ENCODE data around the gene GSK3A. TPM values are rescaled to one million over a fixed set of nuclear protein-coding genes. Genes with fewer than 3 reads are reported as not detected.

Gene GSK3A
- total and polyA plus RNA-seq, 9 of the 15 experiments (the other 6 are each of a cell fraction or from before 2014, with no cell fraction given) = 0.62 to 90.7 (median 33.3) TPM

- ATAC-seq (no peak), DNase-seq (ENCODE audit: extremely low read depth in 1 of 4, low spot score in 3 of 4) (no peak), FAIRE-seq (no peak)
- Histone ChIP-seq H3K27me3 (ENCODE audit: control insufficient read depth in 2 of 2, insufficient read depth in 2 of 2, low read length in 2 of 2) (no peaks in the 10 kb centered on the region; a peak in 1 of 5 replicates), H3K4me3 (no peak overlapping the region), H3K27ac (ENCODE audit: extremely low read depth, low read depth, low read length) (peak overlapping the region; percentile 69; the same call in 1 of the 3 replicates), H3K9ac (ENCODE audit: insufficient read depth in 1 of 2, low read depth in 2 of 2, low read length in 2 of 2) (peak overlapping the region in 1 of 2 experiments; percentile 90; a peak in 2 of 4 replicates), H3K4me2 (ENCODE audit: insufficient read depth, low read length) (no peak overlapping the region), H2AFZ (ENCODE audit: low read depth, low read length) (no peak overlapping the region), H3K9me1 (ENCODE audit: control insufficient read depth, insufficient read depth, low read length) (no peaks in the 10 kb centered on the region), H3K4me1 (replicated peaks in 1 of 2; ENCODE audit: control insufficient read depth in 2 of 2, insufficient read depth in 2 of 2, low read length in 2 of 2) (peaks cover 34 to 63% of the 10 kb centered on the region in 2 experiments), H3K36me3 (ENCODE audit: control insufficient read depth, insufficient read depth, low read length) (peaks cover 33% of the 10 kb centered on the region), H3K79me2 (ENCODE audit: control insufficient read depth, insufficient read depth, low read length) (peaks cover 55% of the 10 kb centered on the region), H4K20me1 (replicated peaks; ENCODE audit: control insufficient read depth, insufficient read depth, low read length) (no peaks in the 10 kb centered on the region), H3K9me3 (replicated peaks; ENCODE audit: control insufficient read depth, insufficient read depth, low read depth, low read length) (no peaks in the 10 kb centered on the region)
- CTCF ChIA-PET (ENCODE audit: low intra/inter-chr PET ratio) = interaction anchor here (2.4 kb wide), 1 partner anchor 33 kb away, joined by 24 read pairs; no protein-coding TSS in a partner anchor
- BruUV-seq (replicated peaks) = no TSS peak
- in situ Hi-C loops (cut with MboI) (no loop called here), intact Hi-C loops (cut with micrococcal nuclease) (loop anchor here (1.0 kb wide), 1 partner anchor 32 kb away; no protein-coding TSS in a partner anchor)
- WGBS (ENCODE audit: insufficient coverage, low coverage, missing lambda C conversion rate) = 80% methylated on average over 5 of the region's 5 CpGs
- no peak for TF ChIP-seq ZNF143 (CRISPR knock-in tag; IDR thresholded peaks at IDR 0.05)
- no peak for TF ChIP-seq ZKSCAN1 (IDR thresholded peaks at IDR 0.05; ENCODE audit: low read depth, low read length)
- no peak for TF ChIP-seq EWSR1 (IDR thresholded peaks at IDR 0.05; ENCODE audit: borderline replicate concordance, low read depth, partially characterized antibody)
- TF ChIP-seq KAT8 (IDR thresholded peaks at IDR 0.05; ENCODE audit: low read depth) = no peak
- no peak for TF ChIP-seq HCFC1 (IDR thresholded peaks at IDR 0.05; ENCODE audit: low read depth, low read length)
- no peak for TF ChIP-seq ZFX (CRISPR knock-in tag; IDR thresholded peaks at IDR 0.05)
- no peak for TF ChIP-seq ZNF551 (CRISPR knock-in tag; IDR thresholded peaks at IDR 0.05)
- TF ChIP-seq ZNF778 (CRISPR knock-in tag; IDR thresholded peaks at IDR 0.05) = no peak
- no peak for TF ChIP-seq HSF4 (CRISPR knock-in tag; IDR thresholded peaks at IDR 0.05; ENCODE audit: borderline replicate concordance)
- TF ChIP-seq PYGO2 (tag; IDR thresholded peaks at IDR 0.05) = no peak
- TF ChIP-seq PHB2 (IDR thresholded peaks at IDR 0.05; ENCODE audit: low read depth) = no peak
- no peak for TF ChIP-seq SIN3A (IDR thresholded peaks at IDR 0.05; ENCODE audit: borderline replicate concordance in 2 of 2, control insufficient read depth in 1 of 2, low read depth in 2 of 2, low read length in 2 of 2)
- TF ChIP-seq HDAC3 (IDR thresholded peaks at IDR 0.05; ENCODE audit: borderline replicate concordance, partially characterized antibody) = no peak
- no peak for TF ChIP-seq KLF1 (tag; IDR thresholded peaks at IDR 0.05)
- no peak for TF ChIP-seq RHOXF2B (CRISPR knock-in tag; conservative IDR thresholded peaks at IDR 0.05)
- no peak for TF ChIP-seq MCM5 (IDR thresholded peaks at IDR 0.05; ENCODE audit: low read depth)
- TF ChIP-seq ZBTB11 (CRISPR knock-in tag; IDR thresholded peaks at IDR 0.05) = no peak
- TF ChIP-seq RNF2 (IDR thresholded peaks at IDR 0.05) = no peak
- TF ChIP-seq TCF7 (IDR thresholded peaks at IDR 0.05; ENCODE audit: borderline replicate concordance) = no peak
- no peak for TF ChIP-seq NCOR1 (IDR thresholded peaks at IDR 0.05)
- POLR2A ChIA-PET = interaction anchor here (0.6 to 3.6 kb wide), 9 partner anchors 8 to 139 kb away, joined by 3 to 16 read pairs (median 4); partner anchors contain the start of gene CIC
These were observed 36.2 kb upstream of the GSK3A start for GRCh38 chr19:42278452-42279154.
